ENCODE results near the gene YIF1A. TPM values are rescaled to one million over a fixed set of nuclear protein-coding genes. Genes with fewer than 3 reads are reported as not detected.

YIF1A gene
- total RNA-seq, 6 donors from 2014 or later: 25.1 to 107 (median 68.2) TPM

DNA sequence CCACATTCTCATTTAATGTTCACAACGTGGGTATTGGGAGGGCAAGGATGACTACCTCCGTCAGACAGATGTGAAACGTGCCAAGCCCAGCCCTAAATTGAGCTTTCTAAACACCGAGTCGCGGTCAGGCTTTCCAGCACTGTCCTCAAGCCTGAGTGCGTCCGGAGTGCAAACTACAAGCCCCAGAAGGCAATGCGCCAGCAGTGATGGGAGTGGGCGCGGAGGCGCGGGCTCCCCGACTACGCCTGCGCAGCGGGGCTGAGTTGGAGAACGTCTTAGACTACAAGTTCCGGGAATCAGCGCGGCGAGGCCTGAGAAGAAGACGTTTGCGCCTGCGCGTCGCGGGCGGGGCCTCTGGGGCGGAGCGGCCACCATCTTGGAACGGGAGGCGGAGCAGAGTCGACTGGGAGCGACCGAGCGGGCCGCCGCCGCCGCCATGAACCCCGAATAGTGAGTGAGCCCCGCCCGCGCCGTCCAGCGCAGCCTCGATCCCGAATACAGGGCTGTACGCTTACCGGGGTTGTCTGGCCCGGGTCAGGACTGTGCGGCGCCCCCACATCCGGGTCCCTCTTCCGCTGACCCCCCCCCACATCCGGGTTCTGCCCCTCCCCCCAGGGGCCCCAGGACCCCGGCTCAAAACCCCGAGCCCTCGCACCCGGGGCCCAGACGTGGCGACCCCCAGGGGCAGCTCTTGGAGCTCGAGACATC is 20.5 kb downstream of the YIF1A start, which contains the start of gene RAB1B:
RAB1B (plus strand) TSS at position 396 of the 708 bp plus-strand sequence; CDS start at position 437, 41 bp downstream.
- peaks cover 25 to 36% (median 26%) of the 10 kb centered on the region in 4 donors for H3K4me1 ChIP-seq
- no peaks in the 10 kb centered on the region for H3K9me3 ChIP-seq
- no peaks in the 10 kb centered on the region for H3K27me3 ChIP-seq
- DNase-seq (peak; percentile 100), ATAC-seq (ENCODE audit: low FRiP score in 2 of 2) (peak; percentile 95 to 96)
- H3K4me3 ChIP-seq: peak within 1 kb of the TSS; percentile 65 to 90 (median 80)
- 0 to 2% methylated on average over 6 to 34 of the region's 64 CpGs for WGBS, 2 donors
- H3K36me3 ChIP-seq: peaks cover 11 to 42% (median 28%) of the 10 kb centered on the region in 4 donors
- peak within 1 kb of the TSS; percentile 96 to 98 (median 97) for H3K27ac ChIP-seq
- TF ChIP-seq EP300 (IDR thresholded peaks at IDR 0.05) (no peak), POLR2A (IDR thresholded peaks at IDR 0.05) (peak in 3 of 4 donors; percentile 39 to 81 (median 59)), POLR2AphosphoS5 (IDR thresholded peaks at IDR 0.05) (peak; percentile 84 to 89)
- TF ChIP-seq, protein P1, sequence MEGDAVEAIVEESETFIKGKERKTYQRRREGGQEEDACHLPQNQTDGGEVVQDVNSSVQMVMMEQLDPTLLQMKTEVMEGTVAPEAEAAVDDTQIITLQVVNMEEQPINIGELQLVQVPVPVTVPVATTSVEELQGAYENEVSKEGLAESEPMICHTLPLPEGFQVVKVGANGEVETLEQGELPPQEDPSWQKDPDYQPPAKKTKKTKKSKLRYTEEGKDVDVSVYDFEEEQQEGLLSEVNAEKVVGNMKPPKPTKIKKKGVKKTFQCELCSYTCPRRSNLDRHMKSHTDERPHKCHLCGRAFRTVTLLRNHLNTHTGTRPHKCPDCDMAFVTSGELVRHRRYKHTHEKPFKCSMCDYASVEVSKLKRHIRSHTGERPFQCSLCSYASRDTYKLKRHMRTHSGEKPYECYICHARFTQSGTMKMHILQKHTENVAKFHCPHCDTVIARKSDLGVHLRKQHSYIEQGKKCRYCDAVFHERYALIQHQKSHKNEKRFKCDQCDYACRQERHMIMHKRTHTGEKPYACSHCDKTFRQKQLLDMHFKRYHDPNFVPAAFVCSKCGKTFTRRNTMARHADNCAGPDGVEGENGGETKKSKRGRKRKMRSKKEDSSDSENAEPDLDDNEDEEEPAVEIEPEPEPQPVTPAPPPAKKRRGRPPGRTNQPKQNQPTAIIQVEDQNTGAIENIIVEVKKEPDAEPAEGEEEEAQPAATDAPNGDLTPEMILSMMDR (IDR thresholded peaks at IDR 0.05): peak in 1 of 6 experiments; percentile 23

DNA sequence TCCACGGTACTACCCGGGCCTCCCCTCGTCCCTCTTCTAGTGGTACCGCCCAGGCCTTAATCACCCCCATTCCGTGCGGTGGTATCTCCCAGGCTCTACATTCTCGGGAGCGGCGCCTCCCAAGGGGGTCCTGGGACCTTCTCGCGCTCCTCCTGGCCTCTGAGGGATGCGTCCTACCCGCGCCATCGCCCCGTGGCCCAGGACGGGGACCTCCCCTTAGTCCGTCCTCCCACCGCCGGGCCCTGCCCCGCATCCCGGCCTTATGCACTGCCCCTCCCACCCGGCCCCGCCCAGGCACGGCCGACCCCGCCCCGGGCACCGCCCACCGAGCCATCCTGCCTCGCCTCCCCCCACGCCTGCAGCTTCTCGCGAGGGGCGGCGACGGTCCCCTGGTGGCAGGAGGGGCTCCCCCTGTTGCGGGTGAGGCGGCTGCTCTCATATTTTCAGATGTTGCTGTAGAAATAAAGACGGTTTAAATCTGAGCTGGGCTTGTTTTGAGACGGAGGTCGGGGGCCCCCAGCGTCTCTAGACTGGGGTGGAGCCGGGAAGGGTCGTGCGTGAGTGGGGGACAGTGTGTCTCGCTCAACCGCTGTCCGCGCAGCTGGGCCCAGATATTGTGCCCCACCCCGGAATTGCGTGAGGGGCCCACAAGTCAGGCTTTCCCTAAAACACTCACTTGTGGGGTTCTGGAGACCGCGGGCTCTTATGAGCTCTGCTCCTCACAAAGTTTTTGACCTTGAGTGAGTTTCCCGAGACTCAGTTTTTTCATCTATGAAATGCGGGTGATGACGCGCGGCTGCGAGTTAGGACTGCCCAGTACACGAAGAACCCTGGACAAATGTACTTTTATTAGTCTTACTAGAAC is 21.3 kb downstream of the YIF1A start:
- no peaks in the 10 kb centered on the region for H3K9me3 ChIP-seq
- peak; percentile 93 to 98 for DNase-seq
- peak overlapping the region; percentile 38 to 82 (median 72) for H3K4me3 ChIP-seq
- H3K4me1 ChIP-seq: peaks cover 25 to 36% (median 26%) of the 10 kb centered on the region in 4 donors
- peak; percentile 77 to 91 for TF ChIP-seq POLR2AphosphoS5 (IDR thresholded peaks at IDR 0.05)
- no peak for TF ChIP-seq EP300 (IDR thresholded peaks at IDR 0.05)
- TF ChIP-seq, protein P1 (IDR thresholded peaks at IDR 0.05): peak in 3 of 6 experiments; percentile 17 to 41 (median 22)
- TF ChIP-seq POLR2A (IDR thresholded peaks at IDR 0.05): peak in 1 of 4 donors; percentile 46
- WGBS, 2 donors: 1 to 4% methylated on average over 19 to 60 of the region's 61 CpGs
- H3K27ac ChIP-seq: peak overlapping the region; percentile 96 to 98 (median 97)
- peak; percentile 91 to 93 for ATAC-seq (ENCODE audit: low FRiP score in 2 of 2)
- H3K36me3 ChIP-seq: peaks cover 3 to 42% (median 23%) of the 10 kb centered on the region in 4 donors
- H3K27me3 ChIP-seq: no peaks in the 10 kb centered on the region

- H3K27ac ChIP-seq: peak overlapping the region; percentile 96 to 98 (median 97)
- no peak for DNase-seq
- no peaks in the 10 kb centered on the region for H3K27me3 ChIP-seq
- 17 to 22% methylated on average over 12 to 13 of the region's 13 CpGs for WGBS, 2 donors
- peaks cover 25 to 36% (median 26%) of the 10 kb centered on the region in 4 donors for H3K4me1 ChIP-seq
- ATAC-seq (ENCODE audit: low FRiP score in 2 of 2): no peak
- H3K4me3 ChIP-seq: peak overlapping the region; percentile 38 to 82 (median 72)
- no peaks in the 10 kb centered on the region for H3K9me3 ChIP-seq
- H3K36me3 ChIP-seq: peaks cover 3 to 42% (median 21%) of the 10 kb centered on the region in 4 donors
- TF ChIP-seq POLR2A (IDR thresholded peaks at IDR 0.05) (no peak), POLR2AphosphoS5 (IDR thresholded peaks at IDR 0.05) (no peak), EP300 (IDR thresholded peaks at IDR 0.05) (no peak)
- TF ChIP-seq, protein P1 (IDR thresholded peaks at IDR 0.05): no peak
These were observed 21.9 kb downstream of the YIF1A start for GRCh38 chr11:66267039-66267378.

GRCh38 chr11:66266378-66267038 is 22.4 kb downstream of the YIF1A start:
- DNase-seq (peak in 1 of 2 donors; percentile 67), ATAC-seq (ENCODE audit: low FRiP score in 2 of 2) (no peak)
- Histone ChIP-seq H3K27ac (peak overlapping the region; percentile 96 to 98 (median 97)), H3K4me3 (peak overlapping the region in 2 of 4 donors; percentile 79 to 82), H3K36me3 (peaks cover 0 to 42% (median 21%) of the 10 kb centered on the region in 4 donors), H3K4me1 (peaks cover 24 to 33% (median 26%) of the 10 kb centered on the region in 4 donors), H3K27me3 (no peaks in the 10 kb centered on the region), H3K9me3 (no peaks in the 10 kb centered on the region)
- TF ChIP-seq EP300 (IDR thresholded peaks at IDR 0.05): no peak
- no peak for TF ChIP-seq POLR2AphosphoS5 (IDR thresholded peaks at IDR 0.05)
- TF ChIP-seq, protein P1 (IDR thresholded peaks at IDR 0.05): no peak
- TF ChIP-seq POLR2A (IDR thresholded peaks at IDR 0.05): no peak
- 85 to 93% methylated on average over 18 to 19 of the region's 20 CpGs for WGBS, 2 donors
